K562 (cell line): ENCODE data around the gene PGLYRP4. TPM values are rescaled to one million over a fixed set of nuclear protein-coding genes. Genes with fewer than 3 reads are reported as not detected.
A peak's percentile ranks its signal among the peaks of the same experiment; 100 is the strongest.

Source experiments
- ATAC-seq: fragments of 200-7000 bp; cut with Tn5 transposase; 3 replicates; pipeline ENCODE4 v1.9.1; 2020; ENCODE audit warnings: moderate library complexity
- BruUV-seq: library from RNA; stranded (reverse); fragments of 400-500 nt; replicated peaks from 2 replicates; lab custom pipeline; 2021; lab: Mats Ljungman, UMichigan
- CTCF ChIA-PET: fragments of 300-600 bp; formaldehyde crosslinking; extraction: SDS; loops from one replicate; lab custom pipeline; 2021; ENCODE audit warnings: low intra/inter-chr PET ratio; lab: Yijun Ruan, JAX
- POLR2A ChIA-PET: fragments of 300-600, 350-650 bp; sonication (Branson Sonifier 250); formaldehyde crosslinking; extraction: SDS; loops from one replicate; lab custom pipeline; 2021; ENCODE audit warnings: antibody characterized with exemption, inconsistent platforms; lab: Yijun Ruan, JAX
- DNase-seq, 4 experiments: peaks; one replicate each; pipeline versions ENCODE4 v3.0.0 to v3.0.0-alpha.2; 2011 to 2018; ENCODE audit warnings: low spot score in 3 of 4, mixed read lengths in 3 of 4; ENCODE audit errors: extremely low read depth in 1 of 4
- FAIRE-seq: peaks from 2 replicates; lab custom pipeline; 2011; peaks lifted over from hg19 to GRCh38; lab: Jason Lieb, UNC
- H2AFZ ChIP-seq: 2 replicates; pipeline ENCODE4 v1.6.0; 2011; ENCODE audit warnings: low read depth, low read length, control low read depth, inconsistent platforms
- H3K27ac ChIP-seq: fragments of 200-600 bp; 3 replicates; pipeline ENCODE4 v1.8.0; 2011; ENCODE audit warnings: low read depth, mild to moderate bottlenecking, control low read depth, inconsistent platforms, low read length, moderate library complexity, mixed read lengths; ENCODE audit errors: extremely low read depth
- H3K27me3 ChIP-seq, 2 experiments: fragments of 300-600 bp in 1 of 2; 2 replicates in 1 of 2; 3 replicates in 1 of 2; pipeline versions ENCODE4 v1.6.0 to v1.8.0; 2011; ENCODE audit warnings: inconsistent platforms in 2 of 2, low read length in 2 of 2, mild to moderate bottlenecking in 1 of 2, mixed read lengths in 1 of 2, moderate library complexity in 1 of 2; ENCODE audit not compliant: control insufficient read depth in 2 of 2, insufficient read depth in 2 of 2
- H3K36me3 ChIP-seq: fragments of 300-600 bp; 3 replicates; pipeline ENCODE4 v1.8.0; 2011; ENCODE audit warnings: mild to moderate bottlenecking, low read length, inconsistent platforms; ENCODE audit not compliant: control insufficient read depth, insufficient read depth
- H3K4me1 ChIP-seq, 2 experiments: fragments of 200-600 bp in 1 of 2; replicated peaks in 1 of 2; 2 replicates in 1 of 2; 3 replicates in 1 of 2; pipeline versions ENCODE4 v1.5.1 to v1.8.0; 2011; ENCODE audit warnings: inconsistent platforms in 2 of 2, low read length in 2 of 2, mild to moderate bottlenecking in 1 of 2, mixed read lengths in 1 of 2, moderate library complexity in 1 of 2; ENCODE audit not compliant: control insufficient read depth in 2 of 2, insufficient read depth in 2 of 2
- H3K4me2 ChIP-seq: 2 replicates; pipeline ENCODE4 v1.6.1; 2011; ENCODE audit warnings: low read length, control low read depth, inconsistent platforms, mixed read lengths; ENCODE audit not compliant: insufficient read depth
- H3K4me3 ChIP-seq: fragments of 200-600 bp; sonication (generic), shearing (Covaris generic); 2 replicates; pipeline ENCODE4 v1.5.1; 2016; ENCODE audit warnings: control low read depth, inconsistent platforms
- H3K79me2 ChIP-seq: fragments of 200-600 bp; 3 replicates; pipeline ENCODE4 v1.8.0; 2011; ENCODE audit warnings: low read length, inconsistent platforms; ENCODE audit not compliant: control insufficient read depth, insufficient read depth
- H3K9ac ChIP-seq, 2 experiments: 2 replicates each; pipeline versions ENCODE4 v1.6.0 to v1.6.1; 2011; ENCODE audit warnings: low read depth in 2 of 2, low read length in 2 of 2, control low read depth in 1 of 2, inconsistent platforms in 1 of 2, mild to moderate bottlenecking in 1 of 2, mixed read lengths in 1 of 2; ENCODE audit not compliant: insufficient read depth in 1 of 2
- H3K9me1 ChIP-seq: one replicate; pipeline ENCODE4 v1.6.0; 2011; ENCODE audit warnings: inconsistent platforms, mild to moderate bottlenecking, low read length, moderate library complexity; ENCODE audit not compliant: control insufficient read depth, insufficient read depth
- H3K9me3 ChIP-seq: replicated peaks from 2 replicates; pipeline ENCODE4 v1.5.1; 2011; ENCODE audit warnings: low read depth, low read length, inconsistent platforms; ENCODE audit not compliant: control insufficient read depth, insufficient read depth
- H4K20me1 ChIP-seq: replicated peaks from 2 replicates; pipeline ENCODE4 v1.6.1; 2011; ENCODE audit warnings: low read length, inconsistent platforms, mixed read lengths; ENCODE audit not compliant: control insufficient read depth, insufficient read depth
- C11orf30 ChIP-seq: fragments of 450-650 bp; IDR thresholded peaks from 2 replicates; pipeline ENCODE4 v1.6.1; 2016; ENCODE audit warnings: low read depth, mild to moderate bottlenecking
- MAFF ChIP-seq: IDR thresholded peaks from 2 replicates; pipeline ENCODE4 v1.6.1; 2012; ENCODE audit warnings: low read length, improper control_type of control experiment
- MAFG ChIP-seq: fragments of 450-650 bp; conservative IDR thresholded peaks from 2 replicates; pipeline ENCODE4 v1.6.1; 2016; ENCODE audit warnings: missing genetic modification characterization, missing compliant biosample characterization
- NFE2 ChIP-seq: IDR thresholded peaks from 2 replicates; pipeline ENCODE4 v1.6.1; 2014; ENCODE audit warnings: antibody characterized with exemption, low read depth
- NFE2L1 ChIP-seq: fragments of 450-650 bp; IDR thresholded peaks from 2 replicates; pipeline ENCODE4 v1.6.1; 2016; ENCODE audit warnings: missing genetic modification characterization, low read depth, mild to moderate bottlenecking, missing compliant biosample characterization, moderate library complexity, borderline replicate concordance
- POLR3G ChIP-seq: IDR thresholded peaks from 2 replicates; pipeline ENCODE4 v1.6.1; 2011; ENCODE audit not compliant: insufficient read length, insufficient replicate concordance; ENCODE audit errors: extremely low read depth
- ZBTB2 ChIP-seq: fragments of 450-650 bp; IDR thresholded peaks from 2 replicates; pipeline ENCODE4 v1.6.1; 2016; ENCODE audit warnings: antibody characterized with exemption
- ZFP36 ChIP-seq: fragments of 150-350 bp; IDR thresholded peaks from 2 replicates; pipeline ENCODE4 v1.6.1; 2018; ENCODE audit warnings: low read length, low read depth; ENCODE audit not compliant: partially characterized antibody
- ZNF316 ChIP-seq: fragments of 450-650 bp; IDR thresholded peaks from 2 replicates; pipeline ENCODE4 v1.6.1; 2016
- ZNF408 ChIP-seq: fragments of 250-450 bp; sonication (Bioruptor Pico); IDR thresholded peaks from 2 replicates; pipeline ENCODE4 v1.4.0; 2020; ENCODE audit warnings: low read depth, mild to moderate bottlenecking, moderate library complexity
- WGBS: fragments of 100-300 bp; shearing (Covaris generic); methylation state at CpG from one replicate; pipeline ENCODE4 v1.1.6; 2016; ENCODE audit warnings: low coverage, mixed read lengths; ENCODE audit not compliant: insufficient coverage; ENCODE audit errors: missing lambda C conversion rate; 5-methylcytosine and 5-hydroxymethylcytosine counted together
- in situ Hi-C: fragments of 300-500 bp; cut with MboI; formaldehyde crosslinking; loops from 4 replicates; pipeline ENCODE4 v1.15.0; 2018; ENCODE audit warnings: inconsistent platforms, mixed read lengths
- intact Hi-C: fragments of 100-400 bp; cut with micrococcal nuclease; formaldehyde crosslinking; loops from 2 replicates; pipeline ENCODE4 v1.14.2; 2022
- polyA plus RNA-seq, 8 experiments: library from polyadenylated mRNA; depleted of rRNA in 4 of 8; stranded (reverse) in 5 of 8; unstranded in 3 of 8; fragments of >200 nt; fragmentation: Nextera tagmentation in 2 of 8; fragmentation: Illumina TruSeq in 1 of 8; extraction: Ambion mirVana in 2 of 8; extraction: Trizol in 1 of 8; gene quantifications; 2 replicates each; pipeline versions ENCODE4 v1.2.1 to v1.2.3, GENCODE V29; 2011 to 2014; ENCODE audit warnings: inconsistent platforms in 1 of 8, missing spikeins in 1 of 8
- total RNA-seq, 7 experiments: library from RNA; depleted of rRNA in 6 of 7; stranded (reverse); fragments of >200 nt in 6 of 7; fragmentation: Illumina TruSeq in 2 of 7; extraction: Trizol in 2 of 7; gene quantifications; 2 replicates each; pipeline versions ENCODE4 v1.2.1 to v1.2.3, GENCODE V29; 2011 to 2021; ENCODE audit warnings: low replicate concordance in 1 of 7
- TF ChIP-seq, protein P1 (sequence below), 2 experiments: IDR thresholded peaks in 1 of 2; conservative IDR thresholded peaks in 1 of 2; 2 replicates each; pipeline ENCODE4 v1.6.1; 2016; ENCODE audit warnings: low read depth in 2 of 2, mild to moderate bottlenecking in 1 of 2, missing compliant biosample characterization in 1 of 2, missing genetic modification characterization in 1 of 2, moderate library complexity in 1 of 2
- TF ChIP-seq, protein P2 (sequence below): IDR thresholded peaks from 3 replicates; pipeline ENCODE4 v1.6.1; 2011; ENCODE audit warnings: borderline replicate concordance, mild to moderate bottlenecking, moderate library complexity; ENCODE audit not compliant: insufficient read length; ENCODE audit errors: extremely low read depth

The PGLYRP4 gene
- total and polyA plus RNA-seq, 9 of the 15 experiments (the other 6 are each of a cell fraction or from before 2014, with no cell fraction given) = 0.06 to 0.13 (median 0.11) TPM; not detected in 6

DNA sequence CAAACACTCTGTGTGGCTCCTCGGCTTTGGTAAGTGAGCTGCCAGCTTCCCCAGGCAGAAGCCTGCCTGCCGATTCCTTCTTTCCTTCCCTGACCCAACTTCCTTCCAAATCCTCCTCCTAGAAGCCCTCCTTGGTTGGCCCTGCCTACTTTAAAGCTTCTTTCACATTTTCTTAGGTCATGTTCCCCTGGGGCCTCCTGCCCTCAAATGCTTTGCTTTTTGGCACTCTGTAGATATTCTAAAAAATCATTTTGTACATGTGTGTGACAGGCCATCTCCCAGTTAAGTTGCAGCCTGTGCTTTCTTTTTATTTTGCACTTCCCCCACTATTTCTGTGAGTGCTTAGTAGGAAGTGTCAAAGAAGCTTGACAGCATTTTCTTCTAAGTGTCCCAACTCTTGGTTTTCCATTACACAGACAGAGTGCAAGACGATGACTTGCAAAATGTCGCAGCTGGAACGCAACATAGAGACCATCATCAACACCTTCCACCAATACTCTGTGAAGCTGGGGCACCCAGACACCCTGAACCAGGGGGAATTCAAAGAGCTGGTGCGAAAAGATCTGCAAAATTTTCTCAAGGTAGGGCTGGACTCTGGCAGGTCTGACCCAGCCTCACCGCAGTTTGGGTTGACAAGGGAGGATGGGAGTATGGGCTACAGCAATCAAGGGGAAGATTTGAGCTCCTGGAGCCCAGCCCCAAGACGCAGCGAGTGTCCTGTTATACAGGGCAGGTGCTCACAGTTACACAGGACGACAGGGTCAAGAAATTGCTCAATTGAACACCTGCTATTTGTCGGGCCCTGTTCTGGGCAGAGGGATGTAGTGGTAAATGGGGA, 9.4 kb upstream of the PGLYRP4 start, which contains the start of gene S100A9:
Gene S100A9, plus strand, starts transcription at position 2 of the 838 bp plus-strand sequence. Its CDS starts 430 bp downstream, at position 432.
- in situ Hi-C loops (loop anchor here (10.0 kb wide), 1 partner anchor 397 kb away; no protein-coding TSS in a partner anchor), intact Hi-C loops (loop anchor here (10.0 kb wide), 2 partner anchors 407 to 627 kb away; partner anchors contain the start of gene RAB13)
- Histone ChIP-seq H4K20me1 (peaks cover 3% of the 10 kb centered on the region; the same call in 1 of the 2 replicates), H3K4me3 (no peak within 1 kb of the TSS), H3K79me2 (no peaks in the 10 kb centered on the region), H3K27ac (no peak within 1 kb of the TSS), H3K9me1 (no peaks in the 10 kb centered on the region), H3K4me1 (peaks cover 0 to 5% of the 10 kb centered on the region in 2 experiments; a peak in 1 of 5 replicates), H3K9me3 (no peaks in the 10 kb centered on the region), H3K9ac (no peak within 1 kb of the TSS), H3K27me3 (peaks cover 4 to 41% of the 10 kb centered on the region in 2 experiments; a peak in 4 of 5 replicates), H3K36me3 (no peaks in the 10 kb centered on the region), H3K4me2 (no peak within 1 kb of the TSS), H2AFZ (no peak within 1 kb of the TSS)
- POLR2A ChIA-PET = interaction anchor here (1.1 to 1.4 kb wide), 2 partner anchors 9 to 35 kb away, joined by 3 to 4 read pairs; no protein-coding TSS in a partner anchor
- CTCF ChIA-PET = interaction anchor here (0.7 kb wide), 1 partner anchor 967 kb away, joined by 4 read pairs; no protein-coding TSS in a partner anchor
- WGBS = 5% methylated on average over 11 of the region's 11 CpGs
- no peak for ATAC-seq
- no TSS peak for BruUV-seq
- FAIRE-seq = no peak
- no peak for DNase-seq
- TF ChIP-seq ZBTB2 = no peak
- no peak for TF ChIP-seq ZNF408 (CRISPR knock-in tag)
- TF ChIP-seq MAFG (tag) = peak; percentile 94
- peak; percentile 81 for TF ChIP-seq ZNF316
- TF ChIP-seq NFE2L1 (tag) = peak; percentile 69; the same call in 1 of the 2 replicates
- peak; percentile 80 for TF ChIP-seq C11orf30
- peak; percentile 76 for TF ChIP-seq ZFP36
- TF ChIP-seq, protein P1, sequence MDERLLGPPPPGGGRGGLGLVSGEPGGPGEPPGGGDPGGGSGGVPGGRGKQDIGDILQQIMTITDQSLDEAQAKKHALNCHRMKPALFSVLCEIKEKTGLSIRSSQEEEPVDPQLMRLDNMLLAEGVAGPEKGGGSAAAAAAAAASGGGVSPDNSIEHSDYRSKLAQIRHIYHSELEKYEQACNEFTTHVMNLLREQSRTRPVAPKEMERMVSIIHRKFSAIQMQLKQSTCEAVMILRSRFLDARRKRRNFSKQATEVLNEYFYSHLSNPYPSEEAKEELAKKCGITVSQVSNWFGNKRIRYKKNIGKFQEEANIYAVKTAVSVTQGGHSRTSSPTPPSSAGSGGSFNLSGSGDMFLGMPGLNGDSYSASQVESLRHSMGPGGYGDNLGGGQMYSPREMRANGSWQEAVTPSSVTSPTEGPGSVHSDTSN (CRISPR knock-in tag; IDR thresholded peaks at IDR 0.05; ENCODE audit: low read depth) = no peak
- TF ChIP-seq, protein P1 (tag; conservative IDR thresholded peaks at IDR 0.05; ENCODE audit: low read depth) = 0 out of 2 replicates have a peak, but pooled peaks have one; percentile 14
- TF ChIP-seq MAFF = peak; percentile 33; the same call in 1 of the 2 replicates
- TF ChIP-seq, protein P2, sequence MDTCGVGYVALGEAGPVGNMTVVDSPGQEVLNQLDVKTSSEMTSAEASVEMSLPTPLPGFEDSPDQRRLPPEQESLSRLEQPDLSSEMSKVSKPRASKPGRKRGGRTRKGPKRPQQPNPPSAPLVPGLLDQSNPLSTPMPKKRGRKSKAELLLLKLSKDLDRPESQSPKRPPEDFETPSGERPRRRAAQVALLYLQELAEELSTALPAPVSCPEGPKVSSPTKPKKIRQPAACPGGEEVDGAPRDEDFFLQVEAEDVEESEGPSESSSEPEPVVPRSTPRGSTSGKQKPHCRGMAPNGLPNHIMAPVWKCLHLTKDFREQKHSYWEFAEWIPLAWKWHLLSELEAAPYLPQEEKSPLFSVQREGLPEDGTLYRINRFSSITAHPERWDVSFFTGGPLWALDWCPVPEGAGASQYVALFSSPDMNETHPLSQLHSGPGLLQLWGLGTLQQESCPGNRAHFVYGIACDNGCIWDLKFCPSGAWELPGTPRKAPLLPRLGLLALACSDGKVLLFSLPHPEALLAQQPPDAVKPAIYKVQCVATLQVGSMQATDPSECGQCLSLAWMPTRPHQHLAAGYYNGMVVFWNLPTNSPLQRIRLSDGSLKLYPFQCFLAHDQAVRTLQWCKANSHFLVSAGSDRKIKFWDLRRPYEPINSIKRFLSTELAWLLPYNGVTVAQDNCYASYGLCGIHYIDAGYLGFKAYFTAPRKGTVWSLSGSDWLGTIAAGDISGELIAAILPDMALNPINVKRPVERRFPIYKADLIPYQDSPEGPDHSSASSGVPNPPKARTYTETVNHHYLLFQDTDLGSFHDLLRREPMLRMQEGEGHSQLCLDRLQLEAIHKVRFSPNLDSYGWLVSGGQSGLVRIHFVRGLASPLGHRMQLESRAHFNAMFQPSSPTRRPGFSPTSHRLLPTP = no peak
- no peak for TF ChIP-seq POLR3G
- TF ChIP-seq NFE2 = peak; percentile 73
